IPS-11a (cell line): ENCODE measurements around the gene OR52B2.
"Not testable (repeated sequence)": the region's sequence is repeated elsewhere in the genome, so short reads cannot be mapped to it uniquely, and the experiment has no call there.

Experiments used
- H3K4me3 ChIP-seq: one replicate; pipeline ENCODE4 v1.5.1; 2013; ENCODE audit warnings: low read depth, low read length, control low read depth

OR52B2 gene

DNA sequence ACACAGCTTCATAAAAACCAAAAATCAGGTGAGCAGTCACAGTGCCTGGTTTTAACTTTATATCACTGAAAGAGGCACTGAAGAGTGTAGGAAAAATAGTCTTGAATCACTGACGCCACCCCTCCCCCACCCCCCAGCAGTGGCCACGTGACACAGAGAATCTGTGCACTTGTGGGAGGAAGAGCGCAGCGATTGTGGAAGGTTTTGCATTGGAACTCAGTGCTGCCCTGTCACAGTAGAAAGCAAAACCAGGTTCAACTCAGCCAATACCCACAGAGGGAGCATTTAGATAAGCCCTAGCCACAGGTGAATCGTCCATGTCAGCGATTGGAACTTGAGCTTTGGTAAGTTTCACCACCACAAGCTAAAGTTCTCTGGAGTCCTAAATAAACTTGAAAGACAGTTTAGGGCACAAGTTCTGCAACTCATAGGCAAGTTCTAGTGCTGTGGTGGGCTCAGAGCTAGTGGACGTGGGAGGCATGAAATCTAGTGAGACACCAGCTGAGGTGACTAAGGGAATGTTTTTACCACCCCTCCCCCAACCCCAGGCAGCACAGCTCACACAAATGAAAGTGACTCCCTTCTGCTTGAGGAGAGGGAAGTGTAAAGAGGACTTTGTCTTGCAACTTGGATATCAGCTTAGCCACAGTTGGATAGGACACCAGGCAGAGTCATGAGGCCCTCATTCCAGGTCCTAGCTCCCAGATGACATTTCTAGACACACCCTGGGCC lies 13.3 kb downstream of the OR52B2 start:
- H3K4me3 ChIP-seq: no peak overlapping the region

DNA sequence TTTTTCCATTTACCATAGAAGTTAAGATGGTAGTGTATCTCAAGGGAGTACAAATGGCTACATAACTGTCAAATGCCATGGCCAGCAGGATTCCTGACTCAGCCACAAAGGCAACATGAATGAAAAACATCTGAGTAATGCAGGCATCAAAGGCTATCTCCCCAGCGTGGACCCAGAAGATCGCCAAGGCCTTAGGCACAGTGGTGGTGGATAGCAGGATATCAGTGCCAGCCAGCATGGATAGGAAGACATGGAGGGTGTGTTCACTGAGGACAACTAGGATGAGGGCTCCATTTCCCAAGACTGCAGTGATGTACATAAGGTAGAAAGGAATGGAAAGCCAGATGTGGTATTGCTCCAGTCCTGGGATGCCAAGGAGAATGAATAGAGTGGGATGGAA lies 18.0 kb downstream of the OR52B2 start:
- no peak overlapping the region for H3K4me3 ChIP-seq

DNA sequence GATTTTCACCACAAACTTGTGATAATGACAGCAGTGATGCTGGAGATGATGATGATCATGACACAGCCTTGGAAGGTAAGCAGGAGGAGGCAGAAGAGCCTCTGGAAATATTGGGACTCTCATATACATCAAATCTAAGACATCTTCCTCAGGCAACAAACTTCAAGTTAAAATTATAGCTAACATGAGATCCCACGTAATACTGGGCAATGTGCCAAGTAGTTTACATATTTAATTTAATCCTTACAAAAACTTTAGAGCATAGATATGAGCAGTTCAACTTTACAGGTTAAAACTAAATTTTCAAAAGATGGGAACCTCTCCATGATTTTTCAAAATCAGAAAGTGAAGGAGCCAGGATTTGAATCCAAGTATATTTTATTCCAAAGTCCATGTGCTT lies 19.0 kb downstream of the OR52B2 start:
- no peak overlapping the region for H3K4me3 ChIP-seq

DNA sequence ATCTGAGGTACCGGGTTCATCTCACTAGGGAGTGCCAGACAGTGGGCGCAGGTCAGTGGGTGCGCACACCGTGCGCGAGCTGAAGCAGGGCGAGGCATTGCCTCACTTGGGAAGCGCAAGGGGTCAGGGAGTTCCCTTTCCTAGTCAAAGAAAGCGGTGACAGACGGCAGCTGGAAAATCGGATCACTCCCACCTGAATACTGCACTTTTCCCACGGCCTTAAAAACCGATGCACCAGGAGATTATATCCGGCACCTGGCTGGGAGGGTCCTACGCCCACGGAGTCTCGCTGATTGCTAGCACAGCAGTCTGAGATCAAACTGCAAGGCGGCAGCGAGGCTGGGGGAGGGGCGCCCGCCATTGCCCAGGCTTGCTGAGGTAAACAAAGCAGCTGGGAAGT lies 26.4 kb downstream of the OR52B2 start:
- peak overlapping the region; percentile 8 for H3K4me3 ChIP-seq

DNA sequence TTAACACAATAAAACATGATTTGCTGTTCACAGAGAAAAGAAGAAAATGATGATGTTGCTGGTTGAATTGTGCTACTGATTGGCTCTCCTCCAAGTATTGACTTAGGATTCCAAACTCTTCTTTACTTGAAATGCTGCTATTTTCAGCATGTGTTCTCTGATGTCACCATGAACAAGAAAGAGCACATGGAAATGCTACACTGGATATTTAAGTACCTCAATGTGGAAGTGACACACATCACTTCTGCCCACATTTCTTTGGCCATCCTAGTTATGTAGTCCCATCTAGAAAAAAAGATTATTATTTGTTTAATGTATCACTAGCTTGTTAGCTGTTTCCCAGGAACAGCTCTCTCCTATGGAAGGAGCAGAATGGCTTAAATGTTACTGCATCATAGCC lies 27.2 kb downstream of the OR52B2 start:
- no peak overlapping the region for H3K4me3 ChIP-seq

DNA sequence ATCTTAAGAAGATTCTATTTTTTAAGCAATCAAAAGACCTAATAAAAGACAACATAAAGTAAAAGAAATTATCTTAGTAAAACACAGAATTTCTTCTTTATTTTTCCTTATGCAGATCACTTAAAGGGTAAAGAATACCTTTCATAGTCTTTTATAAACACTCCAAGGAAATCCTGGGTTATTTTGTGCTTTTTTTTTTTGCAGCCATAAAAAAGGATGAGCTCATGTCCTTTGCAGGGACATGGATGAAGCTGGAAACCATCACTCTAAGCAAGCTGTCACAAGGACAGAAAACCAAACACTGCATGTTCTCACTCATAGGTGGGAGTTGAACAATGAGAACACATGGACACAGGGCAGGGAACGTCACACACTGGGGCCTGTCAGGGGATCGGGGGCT lies 34.2 kb downstream of the OR52B2 start:
- H3K4me3 ChIP-seq: not testable (repeated sequence)

DNA sequence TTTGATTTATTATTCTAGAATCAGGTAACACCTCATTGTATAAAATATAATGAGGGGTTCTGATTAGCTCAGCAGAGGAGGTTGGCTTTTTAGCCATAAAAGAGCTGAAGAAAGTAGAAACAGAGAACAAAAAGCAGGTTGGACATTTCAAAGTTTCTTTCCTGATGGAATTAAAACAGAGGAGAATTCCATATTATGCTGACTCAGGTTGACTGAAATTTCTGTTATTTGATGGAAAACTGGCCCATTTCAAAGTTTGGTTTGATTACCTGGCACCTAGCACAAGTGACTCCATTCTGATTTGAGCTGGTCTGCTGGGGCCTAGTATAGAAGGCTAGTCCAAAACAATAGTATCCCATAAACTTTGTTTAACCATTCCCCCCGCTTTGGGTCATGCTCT lies 37.7 kb downstream of the OR52B2 start:
- H3K4me3 ChIP-seq: no peak overlapping the region

DNA sequence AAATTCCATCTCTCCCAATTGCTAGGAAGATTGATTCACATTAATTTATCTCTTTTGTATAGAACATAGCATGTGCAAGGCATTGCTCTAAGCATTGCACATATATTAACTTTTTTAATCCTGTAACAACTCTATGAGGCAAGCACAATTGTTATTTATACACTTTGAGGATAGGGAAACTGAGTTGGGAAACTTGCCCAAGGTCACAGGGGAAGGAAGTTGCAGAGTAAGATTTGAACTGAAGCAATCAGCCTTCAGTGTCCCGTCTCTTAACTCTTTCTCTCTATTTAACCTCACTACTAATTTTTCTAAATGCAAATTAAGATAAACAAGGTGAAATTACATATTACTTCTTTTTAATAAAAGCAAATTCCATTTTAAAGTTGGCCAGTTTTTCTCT lies 40.5 kb downstream of the OR52B2 start:
- no peak overlapping the region for H3K4me3 ChIP-seq

DNA sequence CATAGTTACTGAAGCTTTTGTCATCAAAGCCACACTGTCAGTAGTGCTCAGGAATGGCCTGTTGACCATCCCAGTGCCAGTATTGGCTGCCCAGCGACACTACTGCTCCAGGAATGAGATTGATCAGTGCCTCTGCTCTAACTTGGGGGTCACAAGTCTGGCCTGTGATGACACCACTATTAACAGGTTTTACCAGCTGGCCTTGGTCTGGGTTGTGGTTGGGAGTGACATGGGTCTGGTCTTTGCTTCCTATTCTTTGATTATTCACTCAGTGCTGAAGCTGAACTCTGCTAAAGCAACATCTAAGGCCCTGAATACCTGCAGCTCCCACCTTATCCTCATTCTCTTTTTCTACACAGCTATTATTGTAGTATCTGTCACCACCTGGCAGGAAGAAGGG lies 41.1 kb downstream of the OR52B2 start:
- no peak overlapping the region for H3K4me3 ChIP-seq

DNA sequence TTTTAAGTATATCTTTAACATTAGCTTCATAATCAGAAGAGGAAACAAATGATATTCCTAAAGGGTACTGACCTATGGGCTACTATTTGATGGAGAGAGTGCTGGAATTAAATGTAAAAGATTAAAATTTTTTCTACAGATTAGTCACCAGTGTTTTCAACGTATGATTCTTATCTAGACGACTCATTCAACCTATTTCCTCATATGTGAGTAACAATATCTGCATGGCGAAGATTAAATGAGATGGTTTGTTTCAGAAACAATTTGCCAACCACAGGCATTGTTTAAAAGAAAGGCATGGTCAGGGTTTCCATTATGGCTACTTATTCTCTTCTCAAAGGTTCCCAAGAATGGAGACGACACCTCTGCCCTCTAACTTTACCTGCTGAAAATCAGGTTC lies 42.2 kb downstream of the OR52B2 start:
- H3K4me3 ChIP-seq: no peak overlapping the region

DNA sequence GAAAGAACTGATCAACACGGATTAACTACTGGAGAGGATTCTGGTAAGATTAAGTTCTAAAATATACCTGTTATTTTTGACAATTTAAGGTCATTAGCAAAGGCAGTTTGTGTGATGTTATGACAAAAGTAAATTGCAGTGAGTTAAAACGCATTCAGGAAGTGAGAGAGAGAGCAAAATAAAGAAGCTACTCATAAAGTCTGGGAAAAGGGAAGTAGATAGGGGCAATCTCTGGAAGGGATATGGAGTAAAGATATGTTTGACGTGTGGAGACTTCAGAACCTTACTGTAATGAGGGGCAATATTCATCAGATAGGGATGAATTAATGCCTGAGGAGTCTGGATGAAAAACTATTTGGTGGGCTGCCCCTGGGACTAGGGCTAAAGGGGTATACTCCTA lies 45.9 kb downstream of the OR52B2 start:
- no peak overlapping the region for H3K4me3 ChIP-seq
